UCSD-AML1 (cell line): ENCODE data around the gene ANKRD49.

Source experiments
- DNase-seq: peaks from one replicate; lab custom pipeline; 2025; ENCODE audit not compliant: unreplicated experiment; lab: John Stamatoyannopoulos, UW

Gene ANKRD49

GRCh38 chr11:94539420-94539819, 45.6 kb downstream of the ANKRD49 start:
- DNase-seq, result no peak

DNA sequence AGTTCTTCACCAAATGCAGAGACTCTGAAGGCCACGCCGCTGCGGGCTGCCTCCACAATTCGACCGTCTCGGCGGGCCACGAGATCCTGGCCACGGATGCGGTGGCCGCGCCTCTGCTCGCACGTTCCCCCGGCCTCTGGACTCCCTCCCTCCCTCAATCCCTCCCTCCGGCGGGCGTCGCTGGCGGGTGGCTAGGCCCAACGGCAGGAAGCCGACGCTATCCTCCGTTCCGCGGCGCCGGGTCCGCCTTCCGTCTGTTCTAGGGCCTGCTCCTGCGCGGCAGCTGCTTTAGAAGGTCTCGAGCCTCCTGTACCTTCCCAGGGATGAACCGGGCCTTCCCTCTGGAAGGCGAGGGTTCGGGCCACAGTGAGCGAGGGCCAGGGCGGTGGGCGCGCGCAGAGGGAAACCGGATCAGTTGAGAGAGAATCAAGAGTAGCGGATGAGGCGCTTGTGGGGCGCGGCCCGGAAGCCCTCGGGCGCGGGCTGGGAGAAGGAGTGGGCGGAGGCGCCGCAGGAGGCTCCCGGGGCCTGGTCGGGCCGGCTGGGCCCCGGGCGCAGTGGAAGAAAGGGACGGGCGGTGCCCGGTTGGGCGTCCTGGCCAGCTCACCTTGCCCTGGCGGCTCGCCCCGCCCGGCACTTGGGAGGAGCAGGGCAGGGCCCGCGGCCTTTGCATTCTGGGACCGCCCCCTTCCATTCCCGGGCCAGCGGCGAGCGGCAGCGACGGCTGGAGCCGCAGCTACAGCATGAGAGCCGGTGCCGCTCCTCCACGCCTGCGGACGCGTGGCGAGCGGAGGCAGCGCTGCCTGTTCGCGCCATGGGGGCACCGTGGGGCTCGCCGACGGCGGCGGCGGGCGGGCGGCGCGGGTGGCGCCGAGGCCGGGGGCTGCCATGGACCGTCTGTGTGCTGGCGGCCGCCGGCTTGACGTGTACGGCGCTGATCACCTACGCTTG, 50.2 kb downstream of the ANKRD49 start, which contains the start of gene FUT4:
TSS of gene FUT4 (plus strand) at position 227 of the 951 bp plus-strand sequence. CDS start at position 440, 213 bp downstream.
- DNase-seq, result peak; percentile 87

- no peak for DNase-seq
Observed at GRCh38 chr11:94544646-94545263, 51.0 kb downstream of the ANKRD49 start.

- no peak for DNase-seq
Observed at GRCh38 chr11:94545264-94546161, 51.7 kb downstream of the ANKRD49 start.

DNA sequence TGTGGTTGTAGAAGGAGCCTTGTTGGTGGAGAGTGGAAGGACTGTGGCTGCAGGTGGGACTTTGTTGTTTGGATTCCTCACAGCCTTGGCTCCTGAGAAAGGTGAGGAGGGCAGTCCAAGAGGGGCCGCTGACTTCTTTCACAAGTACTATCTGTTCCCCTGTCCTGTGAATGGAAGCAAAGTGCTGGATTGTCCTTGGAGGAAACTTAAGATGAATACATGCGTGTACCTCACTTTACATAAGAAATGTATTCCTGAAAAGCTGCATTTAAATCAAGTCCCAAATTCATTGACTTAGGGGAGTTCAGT, 52.3 kb downstream of the ANKRD49 start:
- DNase-seq, result no peak

- no peak for DNase-seq
Observed at GRCh38 chr11:94546886-94547285, 53.1 kb downstream of the ANKRD49 start.

DNA sequence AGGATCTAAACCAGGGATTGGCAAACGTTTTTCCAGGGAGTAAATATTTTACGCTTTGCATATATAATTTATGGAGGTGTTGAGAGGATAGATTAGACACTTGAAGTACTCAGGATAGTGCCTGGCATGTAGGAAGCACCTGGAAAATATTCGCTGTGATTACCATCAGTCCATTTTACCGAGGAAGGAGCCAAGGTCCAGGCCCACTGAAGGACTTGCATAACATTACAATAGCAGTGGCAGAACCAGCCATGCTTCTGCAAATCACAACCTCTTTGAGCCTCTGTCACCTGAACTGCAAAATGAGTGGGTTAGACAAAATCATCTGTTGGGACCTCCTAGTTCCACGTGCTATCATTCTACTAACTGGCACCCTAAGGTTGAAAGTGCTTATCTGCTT, 55.4 kb downstream of the ANKRD49 start:
- DNase-seq, result no peak
